IMR-90 (cell line): Measurements from ENCODE around the gene NEAT1. TPM values are rescaled to one million over a fixed set of nuclear protein-coding genes. Genes with fewer than 3 reads are reported as not detected.

ENCODE experiments used
- ATAC-seq: fragments of 200-7000 bp; cut with Tn5 transposase; 2 replicates; pipeline ENCODE4 v1.9.1; 2020; ENCODE audit warnings: low read depth, mild to moderate bottlenecking, moderate library complexity
- BruUV-seq: library from RNA; stranded (reverse); fragments of 400-500 nt; replicated peaks from 2 replicates; lab custom pipeline; 2021; lab: Mats Ljungman, UMichigan
- CTCF ChIA-PET: fragments of 300-600 bp; formaldehyde crosslinking; extraction: SDS; loops from one replicate; lab custom pipeline; 2021; ENCODE audit warnings: antibody characterized with exemption; lab: Yijun Ruan, JAX
- POLR2A ChIA-PET: fragments of 300-600 bp; sonication (Branson Sonifier 250); formaldehyde crosslinking; loops from one replicate; lab custom pipeline; 2022; ENCODE audit warnings: antibody characterized with exemption; ENCODE audit not compliant: unreplicated experiment; lab: Charles Lee
- DNase-seq: peaks from one replicate; pipeline ENCODE4 v3.0.0; 2013
- H2AFZ ChIP-seq: replicated peaks from 2 replicates; pipeline ENCODE3; 2013; ENCODE audit warnings: low read length, mild to moderate bottlenecking; ENCODE audit not compliant: poor library complexity
- H2AK5ac ChIP-seq: 2 replicates; pipeline ENCODE4 v1.6.1; 2013; ENCODE audit warnings: low read depth, low read length, inconsistent platforms
- H2AK9ac ChIP-seq: replicated peaks from 2 replicates; pipeline ENCODE3; 2013; ENCODE audit warnings: mild to moderate bottlenecking, low read depth, low read length, moderate library complexity; ENCODE audit not compliant: poor library complexity
- H2BK120ac ChIP-seq: 2 replicates; pipeline ENCODE4 v1.6.1; 2013; ENCODE audit warnings: low read depth, low read length, inconsistent platforms
- H2BK15ac ChIP-seq: 3 replicates; pipeline ENCODE4 v1.6.1; 2013; ENCODE audit warnings: low read depth, low read length, inconsistent platforms
- H2BK20ac ChIP-seq: 2 replicates; pipeline ENCODE4 v1.6.1; 2013; ENCODE audit warnings: low read depth, mild to moderate bottlenecking, inconsistent platforms, low read length, moderate library complexity
- H2BK5ac ChIP-seq: 2 replicates; pipeline ENCODE4 v1.6.1; 2013; ENCODE audit warnings: mild to moderate bottlenecking, low read depth, low read length, inconsistent platforms; ENCODE audit not compliant: poor library complexity, severe bottlenecking
- H3K14ac ChIP-seq: replicated peaks from 2 replicates; pipeline ENCODE4 v1.6.1; 2013; ENCODE audit warnings: low read depth, low read length, inconsistent platforms
- H3K18ac ChIP-seq: 2 replicates; pipeline ENCODE4 v1.6.1; 2013; ENCODE audit warnings: low read depth, low read length, control low read depth
- H3K23ac ChIP-seq: 2 replicates; pipeline ENCODE4 v1.6.1; 2013; ENCODE audit warnings: low read depth, low read length, inconsistent platforms
- H3K27ac ChIP-seq: 2 replicates; pipeline ENCODE4 v1.5.1; 2013; ENCODE audit warnings: mild to moderate bottlenecking, control low read depth, low read length; ENCODE audit not compliant: insufficient read depth
- H3K27me3 ChIP-seq: 2 replicates; pipeline ENCODE4 v1.6.1; 2013; ENCODE audit warnings: low read length; ENCODE audit not compliant: control insufficient read depth, insufficient read depth
- H3K36me3 ChIP-seq: 2 replicates; pipeline ENCODE4 v1.6.1; 2013; ENCODE audit warnings: low read length, mixed read lengths; ENCODE audit not compliant: control insufficient read depth, insufficient read depth
- H3K4ac ChIP-seq: 2 replicates; pipeline ENCODE4 v1.6.1; 2013; ENCODE audit warnings: low read depth, low read length, inconsistent platforms
- H3K4me1 ChIP-seq: 2 replicates; pipeline ENCODE4 v1.6.1; 2013; ENCODE audit warnings: low read length, mixed read lengths; ENCODE audit not compliant: control insufficient read depth, insufficient read depth
- H3K4me2 ChIP-seq: 2 replicates; pipeline ENCODE4 v1.6.1; 2013; ENCODE audit warnings: low read depth, mild to moderate bottlenecking, control low read depth, low read length, moderate library complexity
- H3K4me3 ChIP-seq: 2 replicates; pipeline ENCODE4 v1.5.1; 2013; ENCODE audit warnings: low read depth, mild to moderate bottlenecking, control low read depth, low read length, moderate library complexity; ENCODE audit not compliant: insufficient read depth
- H3K56ac ChIP-seq: 2 replicates; pipeline ENCODE4 v1.6.1; 2013; ENCODE audit warnings: low read length, inconsistent platforms; ENCODE audit not compliant: insufficient read depth; ENCODE audit errors: extremely low read depth
- H3K79me1 ChIP-seq, 2 experiments: 2 replicates each; pipeline ENCODE4 v1.6.1; 2013; ENCODE audit warnings: low read length in 2 of 2, inconsistent platforms in 1 of 2, low read depth in 1 of 2
- H3K9ac ChIP-seq: 2 replicates; pipeline ENCODE4 v1.6.1; 2013; ENCODE audit warnings: low read depth, low read length, control low read depth
- H3K9me1 ChIP-seq: 2 replicates; pipeline ENCODE4 v1.6.1; 2013; ENCODE audit warnings: low read length, inconsistent platforms; ENCODE audit not compliant: insufficient read depth
- H3K9me3 ChIP-seq: 2 replicates; pipeline ENCODE4 v1.6.1; 2013; ENCODE audit warnings: low read length; ENCODE audit not compliant: control insufficient read depth, insufficient read depth
- H4K20me1 ChIP-seq: 2 replicates; pipeline ENCODE4 v1.6.1; 2013; ENCODE audit warnings: low read length, inconsistent platforms; ENCODE audit not compliant: insufficient read depth
- H4K5ac ChIP-seq: 2 replicates; pipeline ENCODE4 v1.6.1; 2013; ENCODE audit warnings: mild to moderate bottlenecking, low read depth, low read length, control low read depth
- H4K8ac ChIP-seq, 2 experiments: 2 replicates each; pipeline ENCODE4 v1.6.1; 2013; ENCODE audit warnings: low read depth in 2 of 2, low read length in 2 of 2, control low read depth in 1 of 2, inconsistent platforms in 1 of 2
- H4K91ac ChIP-seq: 2 replicates; pipeline ENCODE4 v1.6.1; 2013; ENCODE audit warnings: low read depth, low read length, inconsistent platforms; ENCODE audit not compliant: insufficient read depth
- BHLHE40 ChIP-seq: fragments of 150-350 bp; IDR thresholded peaks from 2 replicates; pipeline ENCODE4 v1.6.1; 2016; ENCODE audit warnings: mild to moderate bottlenecking, low read depth, low read length
- CEBPB ChIP-seq: IDR thresholded peaks from 2 replicates; pipeline ENCODE4 v1.6.1; 2012; ENCODE audit warnings: low read depth, low read length, improper control_type of control experiment
- FOS ChIP-seq: fragments of 150-350 bp; IDR thresholded peaks from 2 replicates; pipeline ENCODE4 v1.6.1; 2016; ENCODE audit warnings: low read depth, low read length
- MAFK ChIP-seq: IDR thresholded peaks from 2 replicates; pipeline ENCODE4 v1.6.1; 2012; ENCODE audit warnings: low read depth, low read length, improper control_type of control experiment
- MAZ ChIP-seq: IDR thresholded peaks from 2 replicates; pipeline ENCODE4 v1.6.1; 2012; ENCODE audit warnings: low read depth, mild to moderate bottlenecking, low read length, improper control_type of control experiment, moderate library complexity, borderline replicate concordance
- MXI1 ChIP-seq: IDR thresholded peaks from 2 replicates; pipeline ENCODE4 v1.6.1; 2012; ENCODE audit warnings: low read depth, mild to moderate bottlenecking, low read length, moderate library complexity, borderline replicate concordance
- NFE2L2 ChIP-seq: fragments of 150-350 bp; IDR thresholded peaks from 2 replicates; pipeline ENCODE4 v1.6.1; 2016; ENCODE audit warnings: low read depth, mild to moderate bottlenecking, low read length
- RAD21 ChIP-seq: IDR thresholded peaks from 2 replicates; pipeline ENCODE4 v1.6.1; 2012; ENCODE audit warnings: low read length, improper control_type of control experiment
- RFX5 ChIP-seq: IDR thresholded peaks from 2 replicates; pipeline ENCODE4 v1.8.0; 2012; ENCODE audit warnings: low read depth, mild to moderate bottlenecking, low read length, moderate library complexity
- SMC3 ChIP-seq: fragments of 150-350 bp; IDR thresholded peaks from 2 replicates; pipeline ENCODE4 v1.6.1; 2016; ENCODE audit warnings: low read depth, mild to moderate bottlenecking, antibody characterized with exemption, low read length, moderate library complexity
- WGBS, 2 experiments: methylation state at CpG; one replicate each; pipeline versions ENCODE4 v1.1.5 to v1.1.7; 2013; ENCODE audit warnings: missing lambda C conversion rate in 2 of 2; ENCODE audit not compliant: insufficient read length in 1 of 2; ENCODE audit errors: extremely low coverage in 2 of 2; 5-methylcytosine and 5-hydroxymethylcytosine counted together
- dilution Hi-C: fragments of 300-500 bp; cut with HindIII; formaldehyde crosslinking; loops from one replicate; pipeline ENCODE4 v1.14.3; 2018; ENCODE audit warnings: low sequenced_read_pairs; ENCODE audit not compliant: unreplicated experiment
- in situ Hi-C: fragments of 300-500 bp; cut with MboI; formaldehyde crosslinking; loops from 3 replicates; pipeline ENCODE4 v1.14.3; 2019; ENCODE audit warnings: low sequenced_read_pairs, inconsistent platforms, mixed read lengths
- intact Hi-C: fragments of 100-400 bp; cut with micrococcal nuclease; formaldehyde crosslinking; loops from 2 replicates; pipeline ENCODE4 v1.10.0; 2022
- polyA plus RNA-seq, 3 experiments: library from polyadenylated mRNA; depleted of rRNA; stranded (reverse); fragments of >200 nt; gene quantifications; 2 replicates each; pipeline ENCODE4 v1.2.3, GENCODE V29; 2012; ENCODE audit warnings: low replicate concordance in 1 of 3
- total RNA-seq: library from RNA; depleted of rRNA; stranded (reverse); fragments of >200 nt; gene quantifications from 2 replicates; pipeline ENCODE4 v1.2.3, GENCODE V29; 2012
- TF ChIP-seq, protein P1 (sequence below): fragments of 150-350 bp; IDR thresholded peaks from 2 replicates; pipeline ENCODE4 v1.6.1; 2017; ENCODE audit warnings: mild to moderate bottlenecking, antibody characterized with exemption, low read length, low read depth

NEAT1 gene
- total and polyA plus RNA-seq, 2 of the 4 experiments (the other 2 are of a cell fraction): 30.1 to 114 TPM

DNA sequence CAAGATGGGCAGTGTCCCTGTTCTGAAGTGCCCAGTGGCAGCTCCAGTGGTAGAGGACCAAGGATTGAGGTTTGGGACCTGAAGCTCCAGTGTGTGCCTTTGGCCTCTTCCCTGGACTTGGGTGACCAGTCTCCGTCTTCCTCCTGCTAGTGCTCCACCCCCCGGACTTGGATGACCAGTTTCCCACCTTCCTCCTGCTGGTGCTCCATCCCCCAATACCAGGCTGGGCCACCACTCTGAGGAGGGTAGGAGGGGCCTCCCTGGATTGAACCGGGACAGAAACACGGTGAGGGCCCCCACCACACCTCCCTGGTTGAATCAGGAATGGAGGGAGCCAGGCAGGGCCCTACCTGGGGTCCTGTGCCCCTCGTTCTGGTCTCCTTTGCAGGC, 10.9 kb upstream of the NEAT1 start:
- BruUV-seq: TSS peak; percentile 45
- dilution Hi-C loops (no loop called here), in situ Hi-C loops (loop anchor here (5.0 kb wide), 1 partner anchor 101 kb away; no protein-coding TSS in a partner anchor), intact Hi-C loops (no loop called here)
- WGBS, 2 experiments: no CpG with 5 or more reads among the region's 5 CpGs
- no peaks in the 10 kb centered on the region for H3K9me1 ChIP-seq
- no peak overlapping the region for H2AK5ac ChIP-seq
- H3K14ac ChIP-seq: no peak overlapping the region
- no peak overlapping the region for H4K5ac ChIP-seq
- H2AFZ ChIP-seq: no peak overlapping the region
- H3K79me1 ChIP-seq: peaks cover 0 to 47% of the 10 kb centered on the region in 2 experiments
- H3K27ac ChIP-seq: no peak overlapping the region
- no peak overlapping the region for H3K4ac ChIP-seq
- H3K36me3 ChIP-seq: peaks cover 35% of the 10 kb centered on the region
- no peak for DNase-seq
- no peak overlapping the region for H4K8ac ChIP-seq
- no peak overlapping the region for H3K4me2 ChIP-seq
- H2BK15ac ChIP-seq: no peak overlapping the region
- H2BK5ac ChIP-seq: no peak overlapping the region
- H2BK20ac ChIP-seq: no peak overlapping the region
- H3K23ac ChIP-seq: no peak overlapping the region
- ChIA-PET POLR2A (no interaction called here), CTCF (no interaction called here)
- H4K20me1 ChIP-seq: peaks cover 3% of the 10 kb centered on the region; the same call in 1 of the 2 replicates
- no peak overlapping the region for H4K91ac ChIP-seq
- H2AK9ac ChIP-seq: no peak overlapping the region
- H3K9me3 ChIP-seq: no peaks in the 10 kb centered on the region
- no peak overlapping the region for H3K4me3 ChIP-seq
- no peaks in the 10 kb centered on the region for H3K27me3 ChIP-seq
- no peak overlapping the region for H3K9ac ChIP-seq
- ATAC-seq: no peak
- no peak overlapping the region for H3K56ac ChIP-seq
- TF ChIP-seq, protein P1, sequence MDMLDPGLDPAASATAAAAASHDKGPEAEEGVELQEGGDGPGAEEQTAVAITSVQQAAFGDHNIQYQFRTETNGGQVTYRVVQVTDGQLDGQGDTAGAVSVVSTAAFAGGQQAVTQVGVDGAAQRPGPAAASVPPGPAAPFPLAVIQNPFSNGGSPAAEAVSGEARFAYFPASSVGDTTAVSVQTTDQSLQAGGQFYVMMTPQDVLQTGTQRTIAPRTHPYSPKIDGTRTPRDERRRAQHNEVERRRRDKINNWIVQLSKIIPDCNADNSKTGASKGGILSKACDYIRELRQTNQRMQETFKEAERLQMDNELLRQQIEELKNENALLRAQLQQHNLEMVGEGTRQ: no peak
- TF ChIP-seq FOS (no peak), RAD21 (no peak), MXI1 (no peak), CEBPB (no peak), MAZ (no peak), BHLHE40 (no peak), RFX5 (no peak), NFE2L2 (no peak), MAFK (no peak), SMC3 (no peak)
- no peak overlapping the region for H2BK120ac ChIP-seq
- no peak overlapping the region for H3K18ac ChIP-seq
- H3K4me1 ChIP-seq: peaks cover 7% of the 10 kb centered on the region
